ENCODE results near the gene LILRB2. TPM values are rescaled to one million over a fixed set of nuclear protein-coding genes. Genes with fewer than 3 reads are reported as not detected.

The LILRB2 gene
- total and polyA plus RNA-seq, 9 of the 15 experiments (the other 6 are each of a cell fraction or from before 2014, with no cell fraction given) = not detected

DNA sequence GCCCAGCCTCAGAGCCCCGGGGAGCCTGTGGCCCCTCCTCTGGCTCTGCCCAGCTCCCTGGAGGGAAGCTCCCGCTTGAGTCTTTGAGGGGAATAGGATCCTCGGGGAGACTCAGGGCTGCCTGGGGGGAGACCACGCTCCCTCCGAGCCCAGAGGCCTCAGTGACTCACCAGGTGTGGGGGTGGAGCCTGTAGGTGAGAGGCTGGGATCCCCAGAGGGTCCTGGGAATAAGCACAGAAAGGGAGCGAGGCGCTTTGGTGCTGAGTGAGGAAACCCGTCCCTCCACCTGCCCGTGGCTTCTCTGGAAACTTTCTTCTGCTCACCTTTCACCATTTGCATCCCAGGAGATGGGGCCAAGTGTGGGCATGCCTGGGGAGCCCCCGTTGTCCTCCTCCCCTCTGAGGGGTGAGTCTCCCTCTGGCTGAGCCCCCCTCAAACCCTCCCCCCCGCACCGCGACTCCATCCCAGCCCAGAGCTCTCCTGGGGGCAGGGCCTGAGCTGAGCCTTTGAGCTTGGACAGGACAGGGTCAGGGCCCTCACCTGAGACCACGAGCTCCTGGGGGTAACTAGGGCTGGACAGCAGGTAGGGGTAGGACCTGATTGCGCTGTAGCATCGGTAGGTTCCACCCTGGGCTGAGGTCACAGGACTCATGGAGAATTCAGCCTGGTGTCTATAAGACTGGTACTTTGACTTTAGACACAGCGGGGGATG lies 26.6 kb downstream of the LILRB2 start:
- WGBS (ENCODE audit: insufficient coverage, low coverage, missing lambda C conversion rate) = 0% methylated on average over 16 of the region's 17 CpGs
- Histone ChIP-seq H3K9me3 (replicated peaks; ENCODE audit: control insufficient read depth, insufficient read depth, low read depth, low read length) (no peaks in the 10 kb centered on the region), H3K9ac (ENCODE audit: insufficient read depth in 1 of 2, low read depth in 2 of 2, low read length in 2 of 2) (no peak overlapping the region), H4K20me1 (replicated peaks; ENCODE audit: control insufficient read depth, insufficient read depth, low read length) (peaks cover 11% of the 10 kb centered on the region), H3K27ac (ENCODE audit: extremely low read depth, low read depth, low read length) (no peak overlapping the region), H3K4me3 (no peak overlapping the region), H3K9me1 (ENCODE audit: control insufficient read depth, insufficient read depth, low read length) (no peaks in the 10 kb centered on the region), H2AFZ (ENCODE audit: low read depth, low read length) (no peak overlapping the region), H3K4me2 (ENCODE audit: insufficient read depth, low read length) (no peak overlapping the region), H3K4me1 (replicated peaks in 1 of 2; ENCODE audit: control insufficient read depth in 2 of 2, insufficient read depth in 2 of 2, low read length in 2 of 2) (no peaks in the 10 kb centered on the region; a peak in 2 of 5 replicates), H3K79me2 (ENCODE audit: control insufficient read depth, insufficient read depth, low read length) (no peaks in the 10 kb centered on the region), H3K27me3 (ENCODE audit: control insufficient read depth in 2 of 2, insufficient read depth in 2 of 2, low read length in 2 of 2) (peaks cover 52 to 69% of the 10 kb centered on the region in 2 experiments), H3K36me3 (ENCODE audit: control insufficient read depth, insufficient read depth, low read length) (no peaks in the 10 kb centered on the region)
- FAIRE-seq (no peak), ATAC-seq (no peak), DNase-seq (ENCODE audit: extremely low read depth in 1 of 4, low spot score in 3 of 4) (no peak)
- CTCF ChIA-PET (ENCODE audit: low intra/inter-chr PET ratio) = no interaction called here
- in situ Hi-C loops (cut with MboI) = no loop called here
- POLR2A ChIA-PET = interaction anchor here (0.6 kb wide), 1 partner anchor 99 kb away, joined by 3 read pairs; no protein-coding TSS in a partner anchor
- intact Hi-C loops (cut with micrococcal nuclease) = no loop called here
- BruUV-seq (replicated peaks) = no TSS peak
- TF ChIP-seq JUN (IDR thresholded peaks at IDR 0.05; ENCODE audit: borderline replicate concordance, low read depth, low read length) (no peak), JUN (CRISPR knock-in tag; IDR thresholded peaks at IDR 0.05; ENCODE audit: borderline replicate concordance) (no peak), ELF2 (CRISPR knock-in tag; IDR thresholded peaks at IDR 0.05) (no peak), MAFG (tag; conservative IDR thresholded peaks at IDR 0.05) (no peak), ZNF586 (CRISPR knock-in tag; conservative IDR thresholded peaks at IDR 0.05) (no peak), MIER1 (IDR thresholded peaks at IDR 0.05; ENCODE audit: low read depth) (no peak), TAF7 (tag; IDR thresholded peaks at IDR 0.05) (no peak), RFX5 (IDR thresholded peaks at IDR 0.05; ENCODE audit: low read depth, low read length) (no peak), ZNF174 (CRISPR knock-in tag; IDR thresholded peaks at IDR 0.05) (no peak), TEAD4 (IDR thresholded peaks at IDR 0.05; ENCODE audit: low read length) (no peak), TEAD4 (CRISPR knock-in tag; IDR thresholded peaks at IDR 0.05; ENCODE audit: borderline replicate concordance) (no peak), HDAC2 (IDR thresholded peaks at IDR 0.05) (no peak), ZNF785 (CRISPR knock-in tag; IDR thresholded peaks at IDR 0.05) (no peak)
- TF ChIP-seq, protein P1, sequence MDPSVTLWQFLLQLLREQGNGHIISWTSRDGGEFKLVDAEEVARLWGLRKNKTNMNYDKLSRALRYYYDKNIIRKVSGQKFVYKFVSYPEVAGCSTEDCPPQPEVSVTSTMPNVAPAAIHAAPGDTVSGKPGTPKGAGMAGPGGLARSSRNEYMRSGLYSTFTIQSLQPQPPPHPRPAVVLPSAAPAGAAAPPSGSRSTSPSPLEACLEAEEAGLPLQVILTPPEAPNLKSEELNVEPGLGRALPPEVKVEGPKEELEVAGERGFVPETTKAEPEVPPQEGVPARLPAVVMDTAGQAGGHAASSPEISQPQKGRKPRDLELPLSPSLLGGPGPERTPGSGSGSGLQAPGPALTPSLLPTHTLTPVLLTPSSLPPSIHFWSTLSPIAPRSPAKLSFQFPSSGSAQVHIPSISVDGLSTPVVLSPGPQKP (CRISPR knock-in tag; IDR thresholded peaks at IDR 0.05) = no peak
- TF ChIP-seq, protein P2, sequence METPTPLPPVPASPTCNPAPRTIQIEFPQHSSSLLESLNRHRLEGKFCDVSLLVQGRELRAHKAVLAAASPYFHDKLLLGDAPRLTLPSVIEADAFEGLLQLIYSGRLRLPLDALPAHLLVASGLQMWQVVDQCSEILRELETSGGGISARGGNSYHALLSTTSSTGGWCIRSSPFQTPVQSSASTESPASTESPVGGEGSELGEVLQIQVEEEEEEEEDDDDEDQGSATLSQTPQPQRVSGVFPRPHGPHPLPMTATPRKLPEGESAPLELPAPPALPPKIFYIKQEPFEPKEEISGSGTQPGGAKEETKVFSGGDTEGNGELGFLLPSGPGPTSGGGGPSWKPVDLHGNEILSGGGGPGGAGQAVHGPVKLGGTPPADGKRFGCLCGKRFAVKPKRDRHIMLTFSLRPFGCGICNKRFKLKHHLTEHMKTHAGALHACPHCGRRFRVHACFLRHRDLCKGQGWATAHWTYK (CRISPR knock-in tag; IDR thresholded peaks at IDR 0.05) = no peak
- TF ChIP-seq, protein P3, sequence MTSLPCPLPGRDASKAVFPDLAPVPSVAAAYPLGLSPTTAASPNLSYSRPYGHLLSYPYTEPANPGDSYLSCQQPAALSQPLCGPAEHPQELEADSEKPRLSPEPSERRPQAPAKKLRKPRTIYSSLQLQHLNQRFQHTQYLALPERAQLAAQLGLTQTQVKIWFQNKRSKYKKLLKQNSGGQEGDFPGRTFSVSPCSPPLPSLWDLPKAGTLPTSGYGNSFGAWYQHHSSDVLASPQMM (CRISPR knock-in tag; IDR thresholded peaks at IDR 0.05) = no peak
